HCT116 (cell line): ENCODE measurements around the gene MS4A5. TPM values are rescaled to one million over a fixed set of nuclear protein-coding genes. Genes with fewer than 3 reads are reported as not detected.

ENCODE experiments used
- ATAC-seq: fragments of 200-7000 bp; cut with Tn5 transposase; 2 replicates; pipeline ENCODE4 v1.9.1; 2020; ENCODE audit warnings: mild to moderate bottlenecking, moderate library complexity
- BruUV-seq: library from RNA; stranded (reverse); fragments of 400-500 nt; replicated peaks from 2 replicates; lab custom pipeline; 2021; lab: Mats Ljungman, UMichigan
- CTCF ChIA-PET: fragments of 300-600 bp; sonication (Branson Sonifier 250); formaldehyde crosslinking; loops from one replicate; lab custom pipeline; 2021; ENCODE audit warnings: antibody characterized with exemption; lab: Charles Lee
- POLR2A ChIA-PET: fragments of 300-600, 350-600 bp; sonication (Branson Sonifier 250); formaldehyde crosslinking; loops from one replicate; lab custom pipeline; 2021; ENCODE audit warnings: antibody characterized with exemption; lab: Charles Lee
- RAD21 ChIA-PET, 2 experiments: fragments of 300-600 bp; sonication (Branson Sonifier 250); formaldehyde crosslinking; loops; one replicate each; lab custom pipeline; 2023; ENCODE audit warnings: low total read pairs in 2 of 2; ENCODE audit not compliant: uncharacterized antibody in 2 of 2, unreplicated experiment in 2 of 2, low non-redundant PET in 1 of 2; lab: Charles Lee
- DNase-seq: peaks from one replicate; pipeline ENCODE4 v3.0.0-alpha.2; 2010; ENCODE audit warnings: low read depth, low spot score
- H2AFZ ChIP-seq: fragments of 200-600 bp; shearing (Covaris generic), sonication (generic); 2 replicates; pipeline ENCODE4 v1.6.1; 2017; ENCODE audit warnings: low read depth, mixed run types, mixed read lengths, antibody characterized with exemption, low read length; ENCODE audit not compliant: poor library complexity, severe bottlenecking
- H3K27ac ChIP-seq: 2 replicates; pipeline ENCODE4 v1.5.1; 2012; ENCODE audit warnings: low read depth, low read length
- H3K27me3 ChIP-seq: fragments of 200-600 bp; sonication (generic); 2 replicates; pipeline ENCODE4 v1.6.1; 2016; ENCODE audit warnings: mixed run types, low read length, mixed read lengths; ENCODE audit not compliant: insufficient read depth
- H3K36me3 ChIP-seq, 2 experiments: fragments of 200-500 bp in 1 of 2; fragments of 200-600 bp in 1 of 2; sonication (Bioruptor generic) in 1 of 2; sonication (generic) in 1 of 2; 2 replicates each; pipeline versions ENCODE4 v1.5.1 to v1.6.1; 2014 to 2016; ENCODE audit warnings: low read length in 2 of 2, inconsistent platforms in 1 of 2, mixed read lengths in 1 of 2, mixed run types in 1 of 2; ENCODE audit not compliant: insufficient read depth in 2 of 2, control insufficient read depth in 1 of 2
- H3K4me1 ChIP-seq, 2 experiments: fragments of 200-600 bp in 1 of 2; sonication (generic) in 1 of 2; 2 replicates each; pipeline versions ENCODE4 v1.5.1 to v1.6.1; 2012 to 2017; ENCODE audit warnings: low read length in 2 of 2, inconsistent platforms in 1 of 2, mild to moderate bottlenecking in 1 of 2, mixed read lengths in 1 of 2, mixed run types in 1 of 2, moderate library complexity in 1 of 2; ENCODE audit not compliant: insufficient read depth in 2 of 2, control insufficient read depth in 1 of 2
- H3K4me2 ChIP-seq: fragments of 200-600 bp; sonication (generic); 2 replicates; pipeline ENCODE4 v1.6.1; 2017; ENCODE audit warnings: mixed run types, low read length, mixed read lengths
- H3K4me3 ChIP-seq, 2 experiments: fragments of 200-600 bp in 1 of 2; sonication (generic) in 1 of 2; replicated peaks in 1 of 2; 2 replicates each; pipeline ENCODE4 v1.5.1; 2011 to 2016; ENCODE audit warnings: low read length in 2 of 2, control low read depth in 1 of 2, low read depth in 1 of 2, mild to moderate bottlenecking in 1 of 2, mixed read lengths in 1 of 2, mixed run types in 1 of 2
- H3K79me2 ChIP-seq: fragments of 200-600 bp; sonication (generic); 2 replicates; pipeline ENCODE4 v1.6.1; 2017; ENCODE audit warnings: mild to moderate bottlenecking, mixed run types, low read length, moderate library complexity, mixed read lengths; ENCODE audit not compliant: insufficient read depth
- H3K9ac ChIP-seq: fragments of 200-600 bp; sonication (generic); 2 replicates; pipeline ENCODE4 v1.6.1; 2016; ENCODE audit warnings: low read length, mixed read lengths
- H3K9me2 ChIP-seq: fragments of 200-600 bp; sonication (generic), shearing (Covaris generic); 2 replicates; pipeline ENCODE4 v1.6.1; 2017; ENCODE audit warnings: mixed run types, mild to moderate bottlenecking, moderate library complexity; ENCODE audit not compliant: insufficient read depth
- H3K9me3 ChIP-seq, 2 experiments: fragments of 200-500 bp in 1 of 2; fragments of 200-600 bp in 1 of 2; sonication (Bioruptor generic) in 1 of 2; sonication (generic) in 1 of 2; 2 replicates each; pipeline ENCODE4 v1.6.1; 2014 to 2017; ENCODE audit warnings: low read length in 2 of 2, mixed read lengths in 2 of 2, inconsistent platforms in 1 of 2, low read depth in 1 of 2, mild to moderate bottlenecking in 1 of 2, mixed run types in 1 of 2, moderate library complexity in 1 of 2; ENCODE audit not compliant: control insufficient read depth in 1 of 2, insufficient read depth in 1 of 2
- H4K20me1 ChIP-seq: fragments of 200-600 bp; sonication (generic), shearing (Covaris generic); 2 replicates; pipeline ENCODE4 v1.6.1; 2017; ENCODE audit warnings: mixed run types, mild to moderate bottlenecking, moderate library complexity; ENCODE audit not compliant: insufficient read depth
- CBX3 ChIP-seq: IDR thresholded peaks from 2 replicates; pipeline ENCODE4 v1.6.1; 2012; ENCODE audit warnings: low read depth
- CEBPB ChIP-seq: IDR thresholded peaks from 2 replicates; pipeline ENCODE4 v1.6.1; 2012; ENCODE audit warnings: low read depth
- EGR1 ChIP-seq: IDR thresholded peaks from 2 replicates; pipeline ENCODE4 v1.6.1; 2012; ENCODE audit warnings: low read depth
- ELF1 ChIP-seq: IDR thresholded peaks from 2 replicates; pipeline ENCODE4 v1.6.1; 2012; ENCODE audit warnings: low read depth, borderline replicate concordance
- EZH2 ChIP-seq: fragments of 200-600 bp; sonication (generic); IDR thresholded peaks from 2 replicates; pipeline ENCODE4 v1.6.1; 2017; ENCODE audit warnings: antibody characterized with exemption, mixed run types
- EZH2phosphoT487 ChIP-seq: fragments of 200-600 bp; IDR thresholded peaks from 2 replicates; pipeline ENCODE4 v1.6.1; 2018; ENCODE audit warnings: antibody characterized with exemption, borderline replicate concordance
- FOSL1 ChIP-seq: IDR thresholded peaks from 2 replicates; pipeline ENCODE4 v1.6.1; 2012; ENCODE audit warnings: low read depth
- JUND ChIP-seq: IDR thresholded peaks from 2 replicates; pipeline ENCODE4 v1.6.1; 2012
- POLR2A ChIP-seq: IDR thresholded peaks from 2 replicates; pipeline ENCODE4 v1.7.0; 2011; ENCODE audit warnings: borderline replicate concordance; ENCODE audit not compliant: insufficient read depth, insufficient read length; ENCODE audit errors: extremely low read depth
- POLR2AphosphoS5 ChIP-seq: IDR thresholded peaks from 2 replicates; pipeline ENCODE4 v1.6.1; 2011; ENCODE audit warnings: mild to moderate bottlenecking, low read depth, low read length, moderate library complexity
- RAD21 ChIP-seq: IDR thresholded peaks from 2 replicates; pipeline ENCODE4 v1.6.1; 2012; ENCODE audit warnings: low read depth, mild to moderate bottlenecking
- SIN3A ChIP-seq: IDR thresholded peaks from 2 replicates; pipeline ENCODE4 v1.6.1; 2012; ENCODE audit warnings: low read depth
- SP1 ChIP-seq: IDR thresholded peaks from 2 replicates; pipeline ENCODE4 v1.6.1; 2012; ENCODE audit warnings: low read depth
- SRF ChIP-seq: IDR thresholded peaks from 2 replicates; pipeline ENCODE4 v1.6.1; 2012; ENCODE audit warnings: low read depth
- TCF7L2 ChIP-seq: IDR thresholded peaks from 2 replicates; pipeline ENCODE4 v1.7.0; 2011; ENCODE audit warnings: borderline replicate concordance, inconsistent platforms; ENCODE audit not compliant: insufficient read depth, insufficient read length; ENCODE audit errors: extremely low read depth
- YY1 ChIP-seq: IDR thresholded peaks from 2 replicates; pipeline ENCODE4 v1.6.1; 2011; ENCODE audit warnings: low read length, low read depth, moderate library complexity, mild to moderate bottlenecking; ENCODE audit not compliant: insufficient replicate concordance; ENCODE audit errors: extremely low read depth
- ZFX ChIP-seq: fragments of 450-650 bp; IDR thresholded peaks from 2 replicates; pipeline ENCODE4 v1.6.1; 2017
- ZNF274 ChIP-seq: fragments of 200-500 bp; sonication (Bioruptor generic); IDR thresholded peaks from 2 replicates; pipeline ENCODE4 v1.6.1; 2014; ENCODE audit warnings: mild to moderate bottlenecking, low read depth, low read length, inconsistent platforms
- intact Hi-C: fragments of 100-400 bp; cut with micrococcal nuclease; formaldehyde crosslinking; loops from 2 replicates; pipeline ENCODE4 v1.10.0; 2022
- total RNA-seq: library from RNA; stranded (reverse); gene quantifications from one replicate; pipeline ENCODE4 v1.2.1, GENCODE V29; 2021; ENCODE audit not compliant: unreplicated experiment
- TF ChIP-seq, protein P1 (sequence below): IDR thresholded peaks from 2 replicates; pipeline ENCODE4 v1.6.1; 2011; ENCODE audit warnings: mild to moderate bottlenecking, low read length, moderate library complexity; ENCODE audit not compliant: insufficient replicate concordance; ENCODE audit errors: extremely low read depth
- TF ChIP-seq, protein P2 (sequence below): IDR thresholded peaks from 2 replicates; pipeline ENCODE4 v1.6.1; 2012
- TF ChIP-seq, protein P3 (sequence below), 3 experiments: fragments of 200-600 bp in 1 of 3; sonication (generic) in 1 of 3; IDR thresholded peaks in 2 of 3; conservative IDR thresholded peaks in 1 of 3; 2 replicates each; pipeline ENCODE4 v1.5.1; 2012 to 2017; ENCODE audit warnings: low read depth in 2 of 3, low read length in 2 of 3, antibody characterized with exemption in 1 of 3, borderline replicate concordance in 1 of 3, control low read depth in 1 of 3, mild to moderate bottlenecking in 1 of 3, mixed read lengths in 1 of 3, mixed run types in 1 of 3, moderate library complexity in 1 of 3; ENCODE audit not compliant: insufficient read depth in 1 of 3
- TF ChIP-seq, protein P4 (sequence below): IDR thresholded peaks from 2 replicates; pipeline ENCODE4 v1.6.1; 2012

MS4A5 gene
- total RNA-seq, 1 experiment from 2014 or later = not detected

DNA sequence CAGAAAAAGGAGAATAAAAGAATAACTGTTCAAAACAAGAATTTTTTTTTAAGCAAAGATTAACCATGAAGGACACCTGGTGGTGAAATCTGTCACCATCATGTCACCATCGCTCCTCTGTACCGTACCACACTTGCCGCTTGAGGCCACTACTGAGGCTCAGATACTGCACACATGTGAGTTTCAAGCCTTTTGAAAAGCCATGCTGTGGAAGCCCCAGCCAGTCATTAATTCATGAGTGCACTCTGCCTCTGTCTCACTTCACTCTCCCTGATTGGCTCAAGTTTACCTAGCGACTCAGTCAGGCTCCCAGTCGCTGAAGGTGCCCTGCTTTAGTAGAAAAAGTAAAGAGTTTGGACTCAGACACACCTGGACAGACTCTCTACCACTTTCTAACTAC lies 56.6 kb downstream of the MS4A5 start:
- ATAC-seq = peak; percentile 100
- peak; percentile 79 for DNase-seq
- no TSS peak for BruUV-seq
- H3K9me2 ChIP-seq = no peaks in the 10 kb centered on the region
- no peak overlapping the region for H3K4me3 ChIP-seq
- peak overlapping the region; percentile 88 for H2AFZ ChIP-seq
- H3K9me3 ChIP-seq = no peaks in the 10 kb centered on the region
- no peaks in the 10 kb centered on the region for H4K20me1 ChIP-seq
- intact Hi-C loops = loop anchor here (1.0 to 5.0 kb wide), 3 partner anchors 123 to 221 kb away; no protein-coding TSS in a partner anchor
- no peaks in the 10 kb centered on the region for H3K36me3 ChIP-seq
- ChIA-PET POLR2A (no interaction called here), RAD21 (no interaction called here), CTCF (interaction anchor here (1.5 kb wide), 1 partner anchor 123 kb away, joined by 6 read pairs; no protein-coding TSS in a partner anchor)
- H3K4me1 ChIP-seq = peaks cover 0 to 2% of the 10 kb centered on the region in 2 experiments; a peak in 1 of 4 replicates
- 0 out of 2 replicates have a peak overlapping the region, but pooled peaks have one; percentile 3 for H3K4me2 ChIP-seq
- no peak overlapping the region for H3K9ac ChIP-seq
- no peaks in the 10 kb centered on the region for H3K79me2 ChIP-seq
- H3K27ac ChIP-seq = no peak overlapping the region
- no peaks in the 10 kb centered on the region for H3K27me3 ChIP-seq
- TF ChIP-seq SRF = no peak
- no peak for TF ChIP-seq EGR1
- no peak for TF ChIP-seq SIN3A
- TF ChIP-seq RAD21 = peak; percentile 74
- TF ChIP-seq ELF1 = no peak
- no peak for TF ChIP-seq YY1
- TF ChIP-seq, protein P1, sequence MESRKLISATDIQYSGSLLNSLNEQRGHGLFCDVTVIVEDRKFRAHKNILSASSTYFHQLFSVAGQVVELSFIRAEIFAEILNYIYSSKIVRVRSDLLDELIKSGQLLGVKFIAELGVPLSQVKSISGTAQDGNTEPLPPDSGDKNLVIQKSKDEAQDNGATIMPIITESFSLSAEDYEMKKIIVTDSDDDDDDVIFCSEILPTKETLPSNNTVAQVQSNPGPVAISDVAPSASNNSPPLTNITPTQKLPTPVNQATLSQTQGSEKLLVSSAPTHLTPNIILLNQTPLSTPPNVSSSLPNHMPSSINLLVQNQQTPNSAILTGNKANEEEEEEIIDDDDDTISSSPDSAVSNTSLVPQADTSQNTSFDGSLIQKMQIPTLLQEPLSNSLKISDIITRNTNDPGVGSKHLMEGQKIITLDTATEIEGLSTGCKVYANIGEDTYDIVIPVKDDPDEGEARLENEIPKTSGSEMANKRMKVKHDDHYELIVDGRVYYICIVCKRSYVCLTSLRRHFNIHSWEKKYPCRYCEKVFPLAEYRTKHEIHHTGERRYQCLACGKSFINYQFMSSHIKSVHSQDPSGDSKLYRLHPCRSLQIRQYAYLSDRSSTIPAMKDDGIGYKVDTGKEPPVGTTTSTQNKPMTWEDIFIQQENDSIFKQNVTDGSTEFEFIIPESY = no peak
- peak; percentile 72 for TF ChIP-seq CBX3
- TF ChIP-seq EZH2 = no peak
- no peak for TF ChIP-seq EZH2phosphoT487
- no peak for TF ChIP-seq ZFX
- TF ChIP-seq, protein P2, sequence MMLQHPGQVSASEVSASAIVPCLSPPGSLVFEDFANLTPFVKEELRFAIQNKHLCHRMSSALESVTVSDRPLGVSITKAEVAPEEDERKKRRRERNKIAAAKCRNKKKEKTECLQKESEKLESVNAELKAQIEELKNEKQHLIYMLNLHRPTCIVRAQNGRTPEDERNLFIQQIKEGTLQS = no peak
- TF ChIP-seq POLR2AphosphoS5 = no peak
- TF ChIP-seq POLR2A = no peak
- TF ChIP-seq, protein P3, sequence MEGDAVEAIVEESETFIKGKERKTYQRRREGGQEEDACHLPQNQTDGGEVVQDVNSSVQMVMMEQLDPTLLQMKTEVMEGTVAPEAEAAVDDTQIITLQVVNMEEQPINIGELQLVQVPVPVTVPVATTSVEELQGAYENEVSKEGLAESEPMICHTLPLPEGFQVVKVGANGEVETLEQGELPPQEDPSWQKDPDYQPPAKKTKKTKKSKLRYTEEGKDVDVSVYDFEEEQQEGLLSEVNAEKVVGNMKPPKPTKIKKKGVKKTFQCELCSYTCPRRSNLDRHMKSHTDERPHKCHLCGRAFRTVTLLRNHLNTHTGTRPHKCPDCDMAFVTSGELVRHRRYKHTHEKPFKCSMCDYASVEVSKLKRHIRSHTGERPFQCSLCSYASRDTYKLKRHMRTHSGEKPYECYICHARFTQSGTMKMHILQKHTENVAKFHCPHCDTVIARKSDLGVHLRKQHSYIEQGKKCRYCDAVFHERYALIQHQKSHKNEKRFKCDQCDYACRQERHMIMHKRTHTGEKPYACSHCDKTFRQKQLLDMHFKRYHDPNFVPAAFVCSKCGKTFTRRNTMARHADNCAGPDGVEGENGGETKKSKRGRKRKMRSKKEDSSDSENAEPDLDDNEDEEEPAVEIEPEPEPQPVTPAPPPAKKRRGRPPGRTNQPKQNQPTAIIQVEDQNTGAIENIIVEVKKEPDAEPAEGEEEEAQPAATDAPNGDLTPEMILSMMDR (IDR thresholded peaks at IDR 0.05 in 2 of 3, conservative IDR thresholded peaks at IDR 0.05 in 1 of 3; ENCODE audit: borderline replicate concordance in 1 of 3, insufficient read depth in 1 of 3, low read depth in 2 of 3, low read length in 2 of 3) = peak; percentile 85 to 98 (median 90)
- no peak for TF ChIP-seq TCF7L2
- TF ChIP-seq CEBPB = no peak
- no peak for TF ChIP-seq SP1
- TF ChIP-seq, protein P4, sequence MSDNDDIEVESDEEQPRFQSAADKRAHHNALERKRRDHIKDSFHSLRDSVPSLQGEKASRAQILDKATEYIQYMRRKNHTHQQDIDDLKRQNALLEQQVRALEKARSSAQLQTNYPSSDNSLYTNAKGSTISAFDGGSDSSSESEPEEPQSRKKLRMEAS = peak; percentile 50; the same call in 1 of the 2 replicates
- no peak for TF ChIP-seq FOSL1
- no peak for TF ChIP-seq JUND
- TF ChIP-seq ZNF274 = no peak
